Colon (tissue), 2 donors: ENCODE measurements around the gene STXBP2.

ENCODE experiments used
- FAIRE-seq: peaks from 2 replicates; lab custom pipeline; 2012; peaks lifted over from hg19 to GRCh38; lab: Jason Lieb, UNC
- donor health status: control.
- donor health status: control.

The STXBP2 gene

DNA sequence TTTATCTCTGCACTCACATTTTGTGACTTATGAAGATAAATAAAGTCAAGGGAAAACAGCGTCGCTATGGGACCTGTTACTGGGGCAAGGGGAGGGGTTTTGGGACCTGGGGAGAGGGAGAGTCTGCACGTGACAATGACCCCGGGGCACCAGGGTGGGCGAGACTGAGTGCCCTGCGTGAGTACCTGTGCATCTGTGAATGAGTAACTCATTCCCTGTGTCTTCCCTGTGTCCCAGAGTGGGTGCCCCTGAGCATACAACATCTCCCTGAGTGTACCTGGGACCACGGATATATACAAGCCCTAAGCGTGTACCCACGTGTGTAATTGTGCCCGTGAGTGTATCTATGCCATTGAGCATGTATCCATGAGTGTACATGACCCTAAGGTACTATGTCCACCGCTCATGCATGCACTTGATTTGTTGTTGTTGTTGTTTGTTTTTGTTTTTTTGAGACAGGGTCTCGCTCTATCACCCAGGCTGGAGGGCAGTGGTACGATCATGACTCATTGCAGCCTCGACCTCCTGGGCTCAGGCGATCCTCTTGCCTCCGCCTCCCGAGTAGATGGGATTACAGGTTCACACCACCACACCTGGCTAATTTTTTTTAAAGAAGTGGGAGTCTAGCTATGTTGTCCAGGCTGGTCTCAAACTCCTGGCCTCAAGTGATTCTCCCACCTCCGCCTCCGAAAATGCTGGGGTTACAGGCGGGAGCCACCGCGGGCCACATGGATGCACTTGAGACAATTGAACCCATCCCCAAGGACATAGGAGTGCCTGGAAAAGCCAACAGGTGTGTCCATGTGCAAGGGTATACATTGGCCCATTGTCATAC lies 43.1 kb downstream of the STXBP2 start:
- no peak for FAIRE-seq

DNA sequence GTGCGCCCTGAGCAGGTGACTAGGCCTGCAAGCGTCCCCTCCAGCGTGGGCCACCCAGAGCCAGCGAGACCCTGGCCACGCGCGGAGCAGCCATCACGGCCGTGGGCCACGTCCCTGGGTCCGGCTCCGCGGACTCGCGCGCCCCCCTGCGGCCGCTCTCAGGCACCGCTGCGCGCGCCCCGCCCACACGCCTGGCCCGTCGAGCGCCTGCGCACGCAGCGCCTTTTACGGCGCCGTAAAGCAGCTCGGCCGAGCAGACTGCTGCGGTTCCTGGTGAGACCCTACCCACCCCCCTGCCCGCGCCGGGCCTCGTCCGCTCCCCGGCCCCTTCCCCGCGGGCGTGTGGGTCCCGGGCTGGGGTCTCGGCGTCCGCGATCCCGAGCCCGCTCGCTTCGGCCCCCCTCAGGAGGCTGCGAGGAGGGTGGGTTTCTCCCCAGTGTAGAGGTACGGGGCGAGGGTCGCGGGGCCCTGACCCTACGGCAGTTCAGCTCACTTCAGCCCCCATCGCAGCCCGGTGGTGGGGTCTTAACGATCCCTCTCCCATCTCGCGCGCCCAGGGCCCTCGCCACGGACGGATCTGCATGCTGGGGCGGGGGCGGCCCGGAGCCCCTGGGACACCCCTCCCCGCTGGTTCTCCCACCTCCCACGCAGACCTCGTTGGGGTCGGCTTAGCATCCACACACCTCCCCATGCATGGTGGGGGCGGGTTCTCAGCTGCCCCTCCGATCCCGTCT lies 43.9 kb downstream of the STXBP2 start, which contains the start of gene TRAPPC5:
TSS of gene TRAPPC5 (plus strand) at position 228 of the 734 bp plus-strand sequence. CDS start 1,421 bp downstream, outside the sequence.
- FAIRE-seq, result no peak

DNA sequence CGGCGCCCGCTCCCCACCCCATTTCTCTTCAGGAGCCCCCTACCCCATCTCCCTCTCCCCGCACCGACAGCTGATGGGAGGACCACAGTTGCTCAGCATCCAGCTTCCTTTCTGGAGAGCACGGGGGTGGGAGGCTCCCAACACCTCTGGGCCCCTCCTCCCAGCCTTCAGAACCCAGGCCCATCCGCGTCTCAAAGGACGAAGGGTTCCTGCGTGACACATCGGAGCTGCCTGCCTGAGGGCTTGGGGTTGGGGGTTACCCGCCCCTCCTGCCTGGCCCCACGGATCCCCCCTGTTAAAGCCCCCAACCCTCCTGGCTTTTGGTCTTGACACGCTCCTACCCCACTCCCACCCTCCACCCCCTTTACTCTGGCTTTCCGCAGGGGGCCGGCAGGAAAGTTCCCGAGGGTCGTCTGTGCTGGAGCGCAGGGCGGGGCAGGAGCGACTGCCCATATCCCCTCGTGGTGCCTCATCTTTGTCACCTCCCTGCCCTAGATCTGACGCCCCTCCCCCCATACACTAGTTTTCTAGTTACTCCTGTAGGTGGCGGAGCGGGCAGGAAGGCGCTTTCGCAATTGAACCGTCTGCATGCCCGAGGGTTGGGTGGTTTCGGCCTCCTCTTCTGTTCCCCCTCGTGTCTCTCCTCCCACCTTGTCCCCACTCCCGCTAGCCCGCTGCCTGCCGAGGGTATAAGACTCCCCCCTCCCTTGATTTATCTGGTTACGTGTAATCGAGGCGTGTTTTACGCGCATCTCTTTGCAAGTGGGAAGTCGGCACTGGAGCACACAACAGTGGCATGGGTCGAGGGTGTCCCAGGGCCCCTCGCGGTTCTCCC lies 44.6 kb downstream of the STXBP2 start:
- no peak for FAIRE-seq

DNA sequence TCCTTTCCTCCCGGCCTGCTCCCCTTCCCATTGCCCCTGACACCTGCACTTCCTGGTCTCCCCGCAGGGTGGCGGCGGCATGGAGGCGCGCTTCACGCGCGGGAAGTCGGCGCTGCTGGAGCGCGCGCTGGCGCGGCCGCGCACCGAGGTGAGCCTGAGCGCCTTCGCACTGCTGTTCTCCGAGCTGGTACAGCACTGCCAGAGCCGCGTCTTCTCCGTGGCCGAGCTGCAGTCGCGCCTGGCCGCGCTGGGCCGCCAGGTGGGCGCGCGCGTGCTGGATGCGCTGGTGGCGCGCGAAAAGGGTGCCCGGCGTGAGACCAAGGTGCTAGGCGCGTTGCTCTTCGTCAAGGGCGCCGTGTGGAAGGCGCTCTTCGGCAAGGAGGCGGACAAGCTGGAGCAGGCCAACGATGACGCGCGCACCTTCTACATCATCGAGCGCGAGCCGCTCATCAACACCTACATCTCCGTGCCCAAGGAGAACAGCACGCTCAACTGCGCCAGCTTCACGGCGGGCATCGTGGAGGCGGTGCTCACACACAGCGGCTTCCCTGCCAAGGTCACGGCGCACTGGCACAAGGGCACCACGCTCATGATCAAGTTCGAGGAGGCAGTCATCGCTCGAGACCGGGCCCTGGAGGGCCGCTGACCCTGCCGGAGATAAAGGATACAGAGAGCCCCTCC lies 45.4 kb downstream of the STXBP2 start:
- FAIRE-seq, result no peak

DNA sequence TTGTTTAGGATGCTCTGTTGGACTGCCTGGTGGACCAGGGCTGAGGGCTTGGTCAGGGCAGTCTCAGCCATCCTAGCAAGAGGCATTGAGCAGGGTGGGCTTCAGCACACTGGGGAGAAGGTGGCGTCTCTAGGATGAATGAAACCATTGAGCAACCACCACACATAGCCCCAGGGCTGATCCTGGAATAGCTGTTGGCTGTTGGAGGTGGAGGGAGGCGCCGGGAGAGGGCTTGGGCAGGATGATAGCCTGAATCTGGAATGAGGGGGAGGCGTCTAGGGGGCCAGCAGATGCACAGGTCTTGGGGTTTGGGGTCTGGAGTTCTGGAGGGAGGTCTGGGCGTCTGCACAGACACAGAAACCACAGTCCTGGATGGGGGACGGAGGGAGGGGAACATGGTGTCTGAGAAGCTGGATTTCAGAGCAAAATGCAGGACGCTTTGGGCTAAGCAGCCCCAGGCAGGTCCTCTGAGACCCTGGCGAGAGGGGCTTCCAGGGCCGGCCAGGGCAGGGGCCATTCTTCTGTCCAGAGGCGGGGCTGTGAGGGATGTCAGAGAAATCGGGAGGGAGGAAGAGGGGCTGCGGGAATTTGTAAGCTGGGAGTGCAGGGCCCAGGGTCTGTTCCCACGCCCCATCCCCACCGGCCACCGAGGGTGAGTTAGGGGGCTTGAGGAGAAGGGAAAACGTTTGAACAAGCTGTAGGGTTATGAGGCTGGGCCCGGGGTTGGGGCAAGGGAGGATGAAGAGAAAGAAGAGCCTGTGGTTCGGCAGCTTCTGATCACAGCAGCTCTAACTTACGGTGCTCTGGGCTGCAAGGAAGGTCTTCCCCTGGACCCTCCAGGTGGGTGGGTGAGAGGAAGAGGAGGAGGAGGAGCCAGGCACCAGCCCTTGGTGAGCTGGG lies 48.9 kb downstream of the STXBP2 start:
- no peak for FAIRE-seq

DNA sequence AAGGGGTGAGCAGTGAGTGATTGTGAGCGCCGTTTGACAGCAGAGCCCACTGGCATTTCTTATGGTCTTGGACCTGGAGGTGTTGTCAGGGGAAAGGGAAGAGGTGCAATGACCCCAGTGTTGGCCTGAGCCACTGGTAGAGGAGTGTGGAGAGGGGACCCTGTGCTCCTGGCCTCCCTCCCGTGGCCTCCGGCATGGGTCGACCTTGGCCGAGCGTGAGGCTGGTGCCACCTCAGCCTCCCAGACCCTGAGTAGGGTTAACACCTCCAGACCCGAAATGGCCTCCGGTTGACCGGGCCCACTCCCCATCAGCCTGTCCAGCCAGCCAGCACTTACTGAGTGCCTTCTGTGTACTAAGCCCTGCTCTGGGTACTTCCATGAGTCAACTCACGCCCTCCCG lies 50.3 kb downstream of the STXBP2 start:
- FAIRE-seq, result no peak

DNA sequence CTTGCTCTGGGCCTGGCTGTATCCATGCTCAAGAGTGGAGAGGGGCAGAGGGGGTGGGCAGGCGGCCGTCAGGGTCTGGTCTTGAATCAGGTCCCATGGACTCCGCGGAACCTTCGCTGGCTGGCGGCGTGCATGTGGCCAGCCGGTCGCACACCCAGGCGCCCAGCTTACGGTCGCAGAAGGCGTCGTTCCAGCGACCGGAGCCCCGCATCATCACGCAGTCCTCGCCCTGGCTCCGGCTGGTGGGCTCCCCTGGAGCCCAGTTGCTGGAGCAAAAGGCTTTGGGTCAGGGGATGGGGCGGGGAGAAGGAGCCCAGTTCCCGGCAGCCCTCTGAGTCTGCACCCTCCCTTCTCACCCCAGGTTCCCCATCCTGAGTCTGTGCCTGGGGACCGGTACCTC lies 52.3 kb downstream of the STXBP2 start:
- no peak for FAIRE-seq

DNA sequence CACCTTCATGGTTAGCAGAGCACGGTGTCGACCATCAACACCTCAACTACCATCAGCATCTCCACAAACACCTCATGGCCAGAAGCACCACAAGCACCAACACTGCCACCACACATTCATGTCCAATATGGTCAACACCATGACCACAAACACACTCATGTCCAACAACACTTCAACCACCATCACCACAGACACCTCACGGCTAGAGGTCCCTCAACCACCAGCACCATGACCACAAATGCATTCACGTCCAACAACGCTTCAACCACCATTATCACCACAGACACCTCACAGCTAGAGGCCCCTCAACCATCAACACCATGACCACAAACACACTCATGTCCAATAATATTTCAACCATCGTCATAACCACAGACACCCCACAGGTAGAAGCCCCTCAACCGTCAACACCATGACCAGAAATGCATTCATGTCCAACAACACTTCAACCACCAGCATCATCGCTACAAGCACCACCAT lies 53.9 kb downstream of the STXBP2 start:
- FAIRE-seq, result no peak

DNA sequence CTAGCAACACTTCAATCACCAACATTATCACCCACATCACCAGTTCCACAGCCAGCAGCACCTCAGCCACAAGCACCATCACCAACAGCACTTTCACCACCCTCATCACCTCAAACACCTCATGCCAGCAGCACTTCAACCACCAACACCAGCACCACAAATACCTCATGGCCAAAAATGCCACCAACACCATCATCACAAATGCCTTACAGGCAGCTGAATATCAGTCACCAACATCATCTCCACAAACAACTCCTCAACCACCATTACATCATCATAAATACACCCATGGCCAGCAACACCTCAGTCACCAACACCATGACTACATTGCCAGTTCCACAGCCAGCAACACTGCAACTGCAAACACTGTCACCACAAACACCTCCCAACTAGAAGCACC lies 54.6 kb downstream of the STXBP2 start:
- FAIRE-seq, result no peak

DNA sequence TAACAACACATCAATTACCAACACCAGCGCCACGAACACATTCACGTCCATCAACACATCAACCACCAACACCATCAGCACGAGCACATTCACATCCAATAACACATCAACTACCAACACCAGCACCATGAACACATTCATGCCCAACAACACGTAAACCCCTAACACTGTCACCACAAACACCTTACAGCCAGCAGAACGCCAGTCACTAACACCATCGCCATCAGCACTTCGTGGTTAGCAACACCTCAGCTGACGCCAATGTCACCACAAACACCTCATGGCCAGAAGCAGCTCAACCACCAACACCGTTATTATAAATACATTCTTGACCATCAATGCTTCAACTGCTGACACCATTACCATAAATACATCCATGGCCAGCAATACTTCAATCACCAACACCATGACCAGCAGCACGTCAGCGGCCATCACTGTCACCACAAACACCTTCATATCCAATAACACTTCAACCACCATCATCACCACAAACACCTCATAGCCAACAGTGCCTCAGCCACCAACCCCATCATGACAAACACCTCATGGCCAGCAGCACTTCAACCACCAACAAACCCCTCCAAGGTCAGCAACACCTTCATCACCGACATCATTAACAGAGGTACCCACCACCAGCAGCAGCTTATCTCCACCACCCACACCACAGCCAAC lies 55.6 kb downstream of the STXBP2 start:
- FAIRE-seq, result no peak

DNA sequence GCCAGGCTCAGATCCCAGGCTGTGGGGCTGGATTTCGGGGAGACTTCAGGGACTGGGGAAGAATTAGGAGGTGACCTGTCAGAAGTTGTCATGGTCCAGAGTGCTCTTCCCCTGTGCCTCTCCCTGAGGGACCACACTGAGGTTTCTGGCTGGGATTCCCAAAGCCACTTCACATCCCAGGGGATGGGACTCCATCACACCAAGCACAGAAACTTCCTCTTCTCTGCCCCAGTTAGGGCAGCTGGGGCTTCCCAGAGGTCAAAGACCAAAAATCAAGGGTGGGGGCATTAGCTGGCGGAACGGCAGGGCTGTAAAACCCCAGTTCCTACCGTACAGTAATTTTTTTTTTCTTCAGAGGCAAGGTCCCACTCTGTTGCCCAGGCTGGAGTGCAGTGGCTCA lies 57.6 kb downstream of the STXBP2 start:
- FAIRE-seq, result no peak
